Activated CD8-positive, alpha-beta memory T cell treated with anti-CD3 and anti-CD28 coated beads for 48 hours (primary cell): ENCODE measurements around the gene YAF2.
"Not testable (repeated sequence)": the region's sequence is repeated elsewhere in the genome, so short reads cannot be mapped to it uniquely, and the experiment has no call there.

Experiments used
- DNase-seq, 3 experiments: peaks; one replicate each; pipeline ENCODE4 v3.0.0-alpha.2; 2020; ENCODE audit warnings: low read depth in 2 of 3, low spot score in 2 of 3

The YAF2 gene

GRCh38 chr12:42255221-42255865 is 17.3 kb upstream of the YAF2 start:
- no peak for DNase-seq

GRCh38 chr12:42252645-42253044 is 14.6 kb upstream of the YAF2 start:
- DNase-seq = not testable (repeated sequence)

- not testable (repeated sequence) for DNase-seq
Observed at GRCh38 chr12:42249033-42249432, 11.0 kb upstream of the YAF2 start.

- no peak for DNase-seq
Observed at GRCh38 chr12:42240131-42240750, 2.2 kb upstream of the YAF2 start.

GRCh38 chr12:42237853-42238239 is 202 bp downstream of the YAF2 start:
- no peak for DNase-seq

GRCh38 chr12:42237052-42237852 is 796 bp downstream of the YAF2 start:
- peak; percentile 35 to 58 (median 44) for DNase-seq

GRCh38 chr12:42236017-42236416 is 2.0 kb downstream of the YAF2 start:
- DNase-seq = no peak

- DNase-seq = no peak
Observed at GRCh38 chr12:42235426-42235825, 2.6 kb downstream of the YAF2 start.

- DNase-seq = no peak
Observed at GRCh38 chr12:42234970-42235369, 3.1 kb downstream of the YAF2 start.

- DNase-seq = not testable (repeated sequence)
Observed at GRCh38 chr12:42227525-42227924, 10.5 kb downstream of the YAF2 start.

GRCh38 chr12:42224501-42224900 is 13.5 kb downstream of the YAF2 start:
- DNase-seq = not testable (repeated sequence)

- no peak for DNase-seq
Observed at GRCh38 chr12:42222724-42223123, 15.3 kb downstream of the YAF2 start.

- no peak for DNase-seq
Observed at GRCh38 chr12:42221726-42222125, 16.3 kb downstream of the YAF2 start.

- no peak for DNase-seq
Observed at GRCh38 chr12:42217656-42218055, 20.4 kb downstream of the YAF2 start.

- no peak for DNase-seq
Observed at GRCh38 chr12:42216737-42217136, 21.3 kb downstream of the YAF2 start.

- not testable (repeated sequence) for DNase-seq
Observed at GRCh38 chr12:42215759-42216158, 22.3 kb downstream of the YAF2 start.

- DNase-seq = no peak
Observed at GRCh38 chr12:42213954-42214426, 24.1 kb downstream of the YAF2 start.

GRCh38 chr12:42213023-42213422 is 25.0 kb downstream of the YAF2 start:
- DNase-seq = no peak

GRCh38 chr12:42208574-42208973 is 29.5 kb downstream of the YAF2 start:
- no peak for DNase-seq

- DNase-seq = no peak
Observed at GRCh38 chr12:42204819-42205218, 33.2 kb downstream of the YAF2 start.

GRCh38 chr12:42204362-42204761 is 33.7 kb downstream of the YAF2 start:
- DNase-seq = no peak

- no peak for DNase-seq
Observed at GRCh38 chr12:42201063-42201462, 37.0 kb downstream of the YAF2 start.
